ENCODE data around the gene NAALADL1.

- no peak for TF ChIP-seq PATZ1 (CRISPR knock-in tag; IDR thresholded peaks at IDR 0.05; ENCODE audit: borderline replicate concordance)
- TF ChIP-seq ZC3H10 (CRISPR knock-in tag; IDR thresholded peaks at IDR 0.05): no peak
- no peak for TF ChIP-seq BACH2 (CRISPR knock-in tag; IDR thresholded peaks at IDR 0.05; ENCODE audit: borderline replicate concordance)
- no peak for TF ChIP-seq TSHZ2 (CRISPR knock-in tag; IDR thresholded peaks at IDR 0.05)
- TF ChIP-seq PPARA (CRISPR knock-in tag; IDR thresholded peaks at IDR 0.05; ENCODE audit: borderline replicate concordance): no peak
- no peak for TF ChIP-seq POU6F1 (CRISPR knock-in tag; IDR thresholded peaks at IDR 0.05; ENCODE audit: borderline replicate concordance, low read depth)
- TF ChIP-seq ZFP3 (CRISPR knock-in tag; IDR thresholded peaks at IDR 0.05): no peak
- TF ChIP-seq CREB5 (CRISPR knock-in tag; IDR thresholded peaks at IDR 0.05; ENCODE audit: low read depth): no peak
Observed at GRCh38 chr11:65008016-65008415, 50.3 kb downstream of the NAALADL1 start.
